GM12891 (cell line): ENCODE data around the gene NCF2.
"Not testable (repeated sequence)": the region's sequence is repeated elsewhere in the genome, so short reads cannot be mapped to it uniquely, and the experiment has no call there.

Source experiments
- POLR2A ChIP-seq: IDR thresholded peaks from 2 replicates; pipeline ENCODE4 v1.6.1; 2011; ENCODE audit warnings: low read depth, low read length, control low read depth
- POLR2AphosphoS5 ChIP-seq: IDR thresholded peaks from 2 replicates; pipeline ENCODE4 v1.6.1; 2011; ENCODE audit warnings: low read depth, low read length, control low read depth

- TF ChIP-seq POLR2A, POLR2AphosphoS5: not testable (repeated sequence)
Measured at GRCh38 chr1:183612975-183613374, 22.7 kb upstream of the NCF2 start.
